ENCODE measurements around the gene CHST14. TPM values are rescaled to one million over a fixed set of nuclear protein-coding genes. Genes with fewer than 3 reads are reported as not detected.

Gene CHST14
- total and polyA plus RNA-seq, 3 experiments from 2014 or later = 1.7 to 13.3 (median 13.1) TPM

DNA sequence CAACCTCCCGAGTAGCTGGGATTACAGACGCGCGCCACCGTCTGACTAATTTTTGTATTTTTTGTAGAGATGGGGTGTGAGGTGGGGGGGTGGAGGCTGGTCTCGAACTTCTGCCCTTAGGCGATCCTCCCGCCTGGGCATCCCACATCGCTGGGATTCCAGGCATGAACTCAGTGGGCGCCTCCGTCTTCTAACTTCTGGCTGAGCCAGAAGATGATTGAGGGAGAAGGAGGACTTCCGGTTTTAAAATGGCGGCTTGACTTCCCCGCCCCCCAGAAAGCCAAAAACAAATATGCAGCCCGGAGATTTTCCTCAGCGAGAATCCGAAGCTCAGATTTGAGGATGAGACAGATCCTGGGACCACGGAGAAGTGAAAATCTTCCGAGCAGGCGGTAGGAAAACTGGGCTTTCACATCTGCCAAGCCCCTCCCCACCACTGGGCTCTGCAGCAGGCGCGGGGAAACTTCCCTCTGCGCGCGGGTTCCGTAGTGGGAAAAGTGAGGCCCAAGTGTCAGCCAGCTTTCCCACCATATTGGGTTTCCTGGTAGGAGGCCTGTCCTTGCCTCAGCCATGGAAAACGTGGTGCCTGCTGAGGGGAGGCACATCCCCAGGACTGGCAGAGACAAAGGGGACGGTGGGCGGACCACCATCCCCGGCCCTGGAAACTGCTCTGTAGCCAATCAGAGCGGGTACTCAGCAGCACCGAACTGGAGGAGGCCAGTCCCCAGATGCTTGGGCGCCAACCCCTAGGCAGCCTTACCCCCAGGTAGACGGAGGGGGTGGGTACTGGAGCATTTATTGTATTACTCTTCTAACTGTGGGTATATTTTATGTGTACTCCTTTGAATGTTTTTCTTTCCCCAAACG, 17.3 kb downstream of the CHST14 start:
- H3K4me1 ChIP-seq (ENCODE audit: insufficient read depth, low read length) = no peaks in the 10 kb centered on the region
- H3K27me3 ChIP-seq (ENCODE audit: insufficient read depth, low read length, poor library complexity, severe bottlenecking) = no peaks in the 10 kb centered on the region
- H3K27me3 Mint-ChIP-seq = peaks cover 7 to 16% of the 10 kb centered on the region in 2 donors
- no peak for DNase-seq
- CTCF ChIA-PET = no interaction called here
- H3K9me3 Mint-ChIP-seq = no peaks in the 10 kb centered on the region
- POLR2A ChIA-PET = no interaction called here
- no peak overlapping the region for H3K27ac Mint-ChIP-seq
- H3K4me3 ChIP-seq (ENCODE audit: low read length) = no peak overlapping the region
- H3K36me3 ChIP-seq (ENCODE audit: insufficient read depth, low read length) = no peaks in the 10 kb centered on the region
- H3K4me3 Mint-ChIP-seq = no peak overlapping the region
- no peak overlapping the region for H3K27ac ChIP-seq (ENCODE audit: low read depth, low read length)
- no peaks in the 10 kb centered on the region for H3K9me3 ChIP-seq (ENCODE audit: low read length)
- peaks cover 2 to 4% (median 4%) of the 10 kb centered on the region in 3 donors for H3K4me1 Mint-ChIP-seq
- no peaks in the 10 kb centered on the region for H3K36me3 Mint-ChIP-seq

DNA sequence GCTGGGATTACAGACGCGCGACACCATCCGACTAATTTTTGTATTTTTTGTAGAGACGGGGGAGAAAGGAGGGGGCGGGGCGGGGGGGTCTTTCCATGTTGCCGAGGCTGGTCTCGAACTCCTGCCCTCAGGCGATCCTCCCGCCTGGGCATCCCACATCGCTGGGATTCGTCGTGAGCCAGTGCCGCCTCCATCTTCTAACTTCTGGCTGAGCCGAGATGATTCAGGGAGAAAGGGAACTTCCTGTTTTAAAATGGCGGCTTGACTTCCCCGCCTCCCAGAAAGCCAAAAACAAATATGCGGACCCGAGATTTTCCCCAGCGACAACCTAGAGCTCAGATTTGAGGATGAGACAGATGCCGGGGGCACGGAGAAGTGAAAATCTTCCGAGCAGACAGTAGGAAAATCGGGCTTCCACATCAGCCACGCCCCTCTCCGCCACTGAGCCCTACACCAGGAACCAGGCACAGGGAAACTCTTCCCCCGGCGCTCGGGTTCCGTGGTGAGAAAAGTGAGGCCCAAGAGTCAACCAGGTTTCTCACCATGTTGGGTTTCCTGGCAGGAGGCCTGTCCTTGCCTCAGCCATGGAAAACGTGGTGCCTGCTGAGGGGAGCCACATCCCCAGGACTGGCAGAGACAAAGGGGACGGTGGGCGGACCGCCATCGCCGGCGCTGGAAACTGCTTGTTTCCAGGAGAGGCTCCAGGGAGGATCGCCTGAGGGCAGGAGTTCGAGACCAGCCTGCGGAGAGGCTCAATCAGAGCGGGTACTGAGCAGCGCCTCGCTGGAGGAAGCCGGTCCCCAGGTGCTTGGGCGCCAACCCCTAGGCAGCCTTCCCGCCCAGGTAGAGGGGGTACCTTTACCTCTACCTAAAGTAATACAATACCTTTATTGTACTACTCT, 18.7 kb downstream of the CHST14 start:
- no peaks in the 10 kb centered on the region for H3K9me3 ChIP-seq (ENCODE audit: low read length)
- ChIA-PET CTCF (no interaction called here), POLR2A (no interaction called here)
- H3K4me1 ChIP-seq (ENCODE audit: insufficient read depth, low read length) = peaks cover 9% of the 10 kb centered on the region
- H3K27me3 Mint-ChIP-seq = peaks cover 2 to 10% of the 10 kb centered on the region in 2 donors
- H3K4me3 ChIP-seq (ENCODE audit: low read length) = no peak overlapping the region
- H3K36me3 ChIP-seq (ENCODE audit: insufficient read depth, low read length) = no peaks in the 10 kb centered on the region
- no peaks in the 10 kb centered on the region for H3K36me3 Mint-ChIP-seq
- DNase-seq = no peak
- no peak overlapping the region for H3K4me3 Mint-ChIP-seq
- no peaks in the 10 kb centered on the region for H3K9me3 Mint-ChIP-seq
- no peaks in the 10 kb centered on the region for H3K27me3 ChIP-seq (ENCODE audit: insufficient read depth, low read length, poor library complexity, severe bottlenecking)
- no peak overlapping the region for H3K27ac ChIP-seq (ENCODE audit: low read depth, low read length)
- H3K27ac Mint-ChIP-seq = no peak overlapping the region
- peaks cover 15 to 17% (median 16%) of the 10 kb centered on the region in 3 donors for H3K4me1 Mint-ChIP-seq

DNA sequence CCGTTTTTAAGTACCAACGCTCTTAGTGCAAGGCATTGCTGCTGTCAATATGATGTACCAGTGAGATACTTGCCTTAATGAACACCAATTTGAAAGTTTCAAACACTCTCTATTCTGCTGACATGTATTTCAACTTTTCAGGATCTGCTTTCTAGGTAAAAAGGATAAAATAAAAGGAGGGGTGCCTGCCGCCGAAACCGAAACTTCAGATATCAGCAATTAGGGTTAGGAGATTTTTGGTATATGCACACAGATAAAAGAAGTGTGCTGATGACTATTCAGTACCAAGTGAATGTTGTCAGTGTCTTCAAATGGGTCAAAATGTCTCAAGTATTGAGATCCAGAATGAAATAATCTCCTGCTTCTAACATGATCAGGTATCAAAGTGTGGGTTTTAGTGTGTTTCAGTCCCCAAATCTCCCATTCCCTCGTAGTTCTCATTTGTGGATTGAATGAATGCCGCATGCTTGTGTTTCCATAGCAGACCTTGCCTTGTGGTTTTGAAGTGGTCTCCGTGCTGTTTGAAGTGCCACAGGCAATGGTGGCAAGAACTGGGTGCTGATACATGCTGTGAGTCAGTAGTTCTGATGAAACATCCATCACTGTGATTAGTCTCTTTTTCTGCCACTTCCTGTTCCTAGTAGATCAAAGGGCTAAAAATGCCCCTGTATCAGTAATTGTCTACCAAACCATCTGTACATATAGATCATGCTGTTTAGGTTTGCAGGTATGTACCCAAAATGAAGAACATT, 22.5 kb downstream of the CHST14 start:
- Mint-ChIP-seq H3K27me3 (peaks cover under 1 to 4% of the 10 kb centered on the region in 2 donors), H3K4me3 (peak overlapping the region; percentile 4 to 58 (median 36)), H3K4me1 (peaks cover 15 to 17% (median 16%) of the 10 kb centered on the region in 3 donors), H3K27ac (peak overlapping the region; percentile 1 to 75 (median 36)), H3K36me3 (no peaks in the 10 kb centered on the region), H3K9me3 (no peaks in the 10 kb centered on the region)
- no peak overlapping the region for H3K27ac ChIP-seq (ENCODE audit: low read depth, low read length)
- peaks cover 9% of the 10 kb centered on the region for H3K4me1 ChIP-seq (ENCODE audit: insufficient read depth, low read length)
- no peak overlapping the region for H3K4me3 ChIP-seq (ENCODE audit: low read length)
- ChIA-PET CTCF (no interaction called here), POLR2A (no interaction called here)
- DNase-seq = peak in 2 of 5 donors; percentile 20 to 65
- no peaks in the 10 kb centered on the region for H3K27me3 ChIP-seq (ENCODE audit: insufficient read depth, low read length, poor library complexity, severe bottlenecking)
- H3K9me3 ChIP-seq (ENCODE audit: low read length) = no peaks in the 10 kb centered on the region
- H3K36me3 ChIP-seq (ENCODE audit: insufficient read depth, low read length) = no peaks in the 10 kb centered on the region

DNA sequence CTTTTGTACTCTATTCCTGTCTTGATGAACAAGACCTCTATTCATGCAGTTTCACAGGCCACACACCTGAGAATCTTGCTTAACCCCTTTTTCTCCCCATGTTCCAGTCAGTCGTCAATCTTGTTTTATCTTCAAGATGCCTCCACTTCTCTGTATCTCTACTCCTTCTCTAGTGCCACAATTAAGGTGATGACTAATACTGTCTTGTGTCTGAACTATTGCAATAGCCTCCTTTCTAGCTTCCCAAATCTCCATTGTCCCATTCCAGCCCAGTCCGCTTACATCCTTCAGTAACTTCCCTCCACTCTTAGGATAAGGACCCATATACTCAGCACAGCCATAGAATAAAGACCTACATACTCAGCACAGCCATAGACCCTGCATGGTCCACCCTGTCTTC, 24.7 kb downstream of the CHST14 start:
- DNase-seq = no peak
- H3K4me3 ChIP-seq (ENCODE audit: low read length) = no peak overlapping the region
- no peaks in the 10 kb centered on the region for H3K27me3 ChIP-seq (ENCODE audit: insufficient read depth, low read length, poor library complexity, severe bottlenecking)
- no peaks in the 10 kb centered on the region for H3K9me3 ChIP-seq (ENCODE audit: low read length)
- Mint-ChIP-seq H3K4me1 (peaks cover 15 to 17% (median 16%) of the 10 kb centered on the region in 3 donors), H3K9me3 (no peaks in the 10 kb centered on the region), H3K27me3 (peaks cover 5 to 9% of the 10 kb centered on the region in 2 donors), H3K4me3 (no peak overlapping the region), H3K36me3 (no peaks in the 10 kb centered on the region), H3K27ac (peak overlapping the region in 1 of 8 donors; percentile 39)
- ChIA-PET CTCF (no interaction called here), POLR2A (no interaction called here)
- no peak overlapping the region for H3K27ac ChIP-seq (ENCODE audit: low read depth, low read length)
- H3K4me1 ChIP-seq (ENCODE audit: insufficient read depth, low read length) = peaks cover 9% of the 10 kb centered on the region
- H3K36me3 ChIP-seq (ENCODE audit: insufficient read depth, low read length) = no peaks in the 10 kb centered on the region

DNA sequence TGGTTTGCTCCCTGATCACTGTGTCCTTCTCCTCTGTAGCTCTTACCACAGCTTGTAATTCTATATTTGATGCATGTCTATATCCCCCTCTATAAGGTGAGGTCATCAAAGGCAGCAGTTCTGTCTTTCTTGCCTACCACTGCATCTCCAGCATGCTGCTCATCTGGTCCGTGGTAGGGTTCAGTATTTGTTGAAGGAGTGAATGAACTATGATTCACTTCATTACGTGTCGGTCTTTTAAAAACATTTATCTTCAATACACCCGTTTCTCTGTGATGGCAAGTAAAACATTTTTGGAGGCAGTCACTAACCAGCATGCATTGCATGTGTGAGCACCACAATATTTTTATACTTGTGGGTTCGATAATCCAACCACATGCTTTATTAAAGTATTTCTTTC, 27.6 kb downstream of the CHST14 start:
- Mint-ChIP-seq H3K9me3 (no peaks in the 10 kb centered on the region), H3K36me3 (peaks cover 0 to 2% (median 0%) of the 10 kb centered on the region in 3 donors), H3K4me3 (no peak overlapping the region), H3K4me1 (peaks cover 9% of the 10 kb centered on the region in 3 donors), H3K27me3 (peaks cover 18 to 22% of the 10 kb centered on the region in 2 donors), H3K27ac (no peak overlapping the region)
- H3K27me3 ChIP-seq (ENCODE audit: insufficient read depth, low read length, poor library complexity, severe bottlenecking) = peaks cover 4% of the 10 kb centered on the region
- POLR2A ChIA-PET = no interaction called here
- DNase-seq = no peak
- H3K4me1 ChIP-seq (ENCODE audit: insufficient read depth, low read length) = peaks cover 7% of the 10 kb centered on the region
- no peaks in the 10 kb centered on the region for H3K9me3 ChIP-seq (ENCODE audit: low read length)
- no peaks in the 10 kb centered on the region for H3K36me3 ChIP-seq (ENCODE audit: insufficient read depth, low read length)
- CTCF ChIA-PET = no interaction called here
- H3K4me3 ChIP-seq (ENCODE audit: low read length) = no peak overlapping the region
- H3K27ac ChIP-seq (ENCODE audit: low read depth, low read length) = no peak overlapping the region

DNA sequence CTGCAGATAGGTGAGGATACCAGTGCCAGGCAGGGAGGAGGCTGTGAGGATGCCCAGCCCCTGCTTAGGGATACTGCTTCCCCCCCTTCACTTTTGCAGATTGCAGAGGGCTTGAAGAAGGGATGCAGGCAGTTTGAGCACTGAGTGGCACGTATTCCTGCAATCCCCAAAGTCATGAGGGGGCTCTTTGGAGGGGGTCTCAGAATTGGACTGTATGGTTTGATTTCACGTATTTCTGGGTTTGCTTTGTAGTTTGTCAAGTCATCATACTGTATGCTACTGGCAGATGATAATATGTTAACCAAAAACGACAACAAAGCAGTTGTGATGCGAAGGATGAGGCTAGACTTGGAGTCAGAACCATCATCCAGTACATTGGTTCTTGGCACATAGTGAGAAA, 28.1 kb downstream of the CHST14 start:
- CTCF ChIA-PET = no interaction called here
- peaks cover 4 to 5% (median 5%) of the 10 kb centered on the region in 3 donors for H3K4me1 Mint-ChIP-seq

DNA sequence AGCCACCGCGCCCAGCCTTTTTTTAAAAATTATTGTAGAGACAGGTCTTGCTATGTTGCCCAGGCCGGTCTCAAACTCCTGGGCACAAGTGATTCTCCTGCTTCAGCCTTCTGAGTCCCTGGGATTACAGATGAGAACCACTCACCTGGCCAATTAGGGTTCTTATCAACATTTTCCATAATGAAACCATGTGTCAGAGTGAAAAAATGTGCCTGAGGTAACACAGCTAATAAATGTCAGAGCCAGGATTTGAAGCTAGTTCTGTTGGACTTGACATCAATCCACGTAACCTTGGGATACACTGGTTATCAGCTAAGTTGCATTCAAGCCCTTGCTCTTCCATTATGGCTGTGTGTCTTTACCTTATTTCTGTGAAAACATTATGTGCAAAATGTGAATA, 29.1 kb downstream of the CHST14 start:
- H3K36me3 Mint-ChIP-seq = peaks cover 0 to 2% (median 0%) of the 10 kb centered on the region in 3 donors
- H3K4me1 Mint-ChIP-seq = no peaks in the 10 kb centered on the region
- Histone ChIP-seq H3K4me1 (ENCODE audit: insufficient read depth, low read length) (no peaks in the 10 kb centered on the region), H3K27me3 (ENCODE audit: insufficient read depth, low read length, poor library complexity, severe bottlenecking) (peaks cover 4% of the 10 kb centered on the region), H3K27ac (ENCODE audit: low read depth, low read length) (no peak overlapping the region), H3K9me3 (ENCODE audit: low read length) (no peaks in the 10 kb centered on the region), H3K36me3 (ENCODE audit: insufficient read depth, low read length) (no peaks in the 10 kb centered on the region), H3K4me3 (ENCODE audit: low read length) (no peak overlapping the region)
- no peak overlapping the region for H3K27ac Mint-ChIP-seq
- ChIA-PET CTCF (no interaction called here), POLR2A (interaction anchor here (0.7 kb wide), 1 partner anchor 105 kb away, joined by 4 read pairs; no protein-coding TSS in a partner anchor)
- DNase-seq = no peak
- no peaks in the 10 kb centered on the region for H3K9me3 Mint-ChIP-seq
- H3K27me3 Mint-ChIP-seq = peaks cover 18 to 33% of the 10 kb centered on the region in 2 donors
- no peak overlapping the region for H3K4me3 Mint-ChIP-seq

More for the DNA sequence above, 28.1 kb downstream of the CHST14 start:
- no peaks in the 10 kb centered on the region for H3K9me3 ChIP-seq (ENCODE audit: low read length)
- Mint-ChIP-seq H3K4me3 (no peak overlapping the region), H3K9me3 (no peaks in the 10 kb centered on the region), H3K36me3 (peaks cover 0 to 2% (median 0%) of the 10 kb centered on the region in 3 donors), H3K27ac (no peak overlapping the region), H3K27me3 (peaks cover 20 to 27% of the 10 kb centered on the region in 2 donors)
- H3K36me3 ChIP-seq (ENCODE audit: insufficient read depth, low read length) = no peaks in the 10 kb centered on the region
- no peak overlapping the region for H3K27ac ChIP-seq (ENCODE audit: low read depth, low read length)
- no peak for DNase-seq
- peaks cover 2% of the 10 kb centered on the region for H3K4me1 ChIP-seq (ENCODE audit: insufficient read depth, low read length)
- H3K27me3 ChIP-seq (ENCODE audit: insufficient read depth, low read length, poor library complexity, severe bottlenecking) = peaks cover 4% of the 10 kb centered on the region
- no peak overlapping the region for H3K4me3 ChIP-seq (ENCODE audit: low read length)
- POLR2A ChIA-PET = no interaction called here

Data from CD8-positive, alpha-beta memory T cell (primary cell).